ENCODE measurements around the gene GMDS. TPM values are rescaled to one million over a fixed set of nuclear protein-coding genes. Genes with fewer than 3 reads are reported as not detected.

The GMDS gene
- total and polyA plus RNA-seq, 2 of the 13 experiments (the other 11 are each of a cell fraction or from before 2014, with no cell fraction given) = 64.4 to 112 TPM

- TF ChIP-seq BCLAF1 (IDR thresholded peaks at IDR 0.05) (no peak), POGK (CRISPR knock-in tag; conservative IDR thresholded peaks at IDR 0.05) (no peak), HMGXB4 (CRISPR knock-in tag; IDR thresholded peaks at IDR 0.05; ENCODE audit: borderline replicate concordance in 1 of 2, low read depth in 1 of 2) (no peak), SMARCC2 (IDR thresholded peaks at IDR 0.05) (no peak), DZIP1 (CRISPR knock-in tag; IDR thresholded peaks at IDR 0.05) (no peak), ZFP62 (CRISPR knock-in tag; IDR thresholded peaks at IDR 0.05) (no peak), GABPA (IDR thresholded peaks at IDR 0.05; ENCODE audit: low read depth, low read length) (no peak), GABPA (CRISPR knock-in tag; IDR thresholded peaks at IDR 0.05; ENCODE audit: low read depth) (no peak)
These were observed 9.5 kb downstream of the GMDS start (continued) for GRCh38 chr6:2235777-2236495.
